SK-N-SH (cell line): Measurements from ENCODE around the gene SUGT1. TPM values are rescaled to one million over a fixed set of nuclear protein-coding genes. Genes with fewer than 3 reads are reported as not detected.

Source experiments
- CTCF ChIA-PET: fragments of 300-600, 350-600 bp; formaldehyde crosslinking; extraction: SDS; loops from one replicate; lab custom pipeline; 2021; lab: Yijun Ruan, JAX
- POLR2A ChIA-PET: fragments of 350-600 bp; sonication (Branson Sonifier 250); formaldehyde crosslinking; extraction: SDS; loops from one replicate; lab custom pipeline; 2020; ENCODE audit warnings: antibody characterized with exemption, inconsistent platforms; lab: Yijun Ruan, JAX
- DNase-seq: peaks from one replicate; pipeline ENCODE4 v3.0.0; 2012
- H2AFZ ChIP-seq: fragments of 200-600 bp; sonication (generic); 2 replicates; pipeline ENCODE4 v1.8.1; 2016; ENCODE audit warnings: antibody characterized with exemption, mild to moderate bottlenecking, low read depth
- H3F3A ChIP-seq: fragments of 200-600 bp; sonication (generic); replicated peaks from 2 replicates; pipeline ENCODE3; 2016; ENCODE audit warnings: antibody characterized with exemption, mild to moderate bottlenecking; ENCODE audit not compliant: insufficient read depth
- H3K27ac ChIP-seq, 2 experiments: fragments of 200-500 bp in 1 of 2; fragments of 200-600 bp in 1 of 2; sonication (Bioruptor generic) in 1 of 2; sonication (generic), shearing (Covaris generic) in 1 of 2; 2 replicates each; pipeline versions ENCODE4 v1.5.1 to v1.6.1; 2014 to 2016; ENCODE audit warnings: low read depth in 2 of 2, inconsistent platforms in 1 of 2, low read length in 1 of 2, mild to moderate bottlenecking in 1 of 2, mixed read lengths in 1 of 2
- H3K27me3 ChIP-seq: fragments of 200-600 bp; sonication (generic), shearing (Covaris generic); 2 replicates; pipeline ENCODE4 v1.6.1; 2016; ENCODE audit warnings: mixed run types; ENCODE audit not compliant: insufficient read depth
- H3K36me3 ChIP-seq, 2 experiments: fragments of 200-500 bp in 1 of 2; fragments of 200-600 bp in 1 of 2; sonication (Bioruptor generic) in 1 of 2; sonication (generic) in 1 of 2; replicated peaks in 1 of 2; 2 replicates each; pipeline versions ENCODE3 to v1.5.1; 2014 to 2016; ENCODE audit warnings: low read length in 1 of 2, mild to moderate bottlenecking in 1 of 2; ENCODE audit not compliant: insufficient read depth in 2 of 2, control insufficient read depth in 1 of 2
- H3K4me1 ChIP-seq, 2 experiments: fragments of 200-500 bp in 1 of 2; fragments of 200-600 bp in 1 of 2; sonication (Bioruptor generic) in 1 of 2; sonication (generic), shearing (Covaris generic) in 1 of 2; 2 replicates each; pipeline versions ENCODE4 v1.5.1 to v1.6.1; 2014 to 2016; ENCODE audit warnings: low read depth in 1 of 2, low read length in 1 of 2, mixed run types in 1 of 2; ENCODE audit not compliant: insufficient read depth in 2 of 2, control insufficient read depth in 1 of 2
- H3K4me2 ChIP-seq: fragments of 200-600 bp; sonication (generic), shearing (Covaris generic); 2 replicates; pipeline ENCODE4 v1.6.1; 2017; ENCODE audit warnings: mixed run types
- H3K4me3 ChIP-seq, 2 experiments: fragments of 200-500 bp in 1 of 2; fragments of 200-600 bp in 1 of 2; sonication (Bioruptor generic) in 1 of 2; sonication (generic), shearing (Covaris generic) in 1 of 2; 2 replicates each; pipeline versions ENCODE4 v1.5.1 to v1.8.1; 2014 to 2016; ENCODE audit warnings: low read depth in 2 of 2, inconsistent platforms in 1 of 2, low read length in 1 of 2, mild to moderate bottlenecking in 1 of 2, mixed read lengths in 1 of 2, moderate library complexity in 1 of 2
- H3K79me2 ChIP-seq: fragments of 200-600 bp; sonication (generic); 2 replicates; pipeline ENCODE4 v1.8.1; 2017; ENCODE audit warnings: mild to moderate bottlenecking; ENCODE audit not compliant: insufficient read depth
- H3K9ac ChIP-seq: fragments of 200-600 bp; sonication (generic); 2 replicates; pipeline ENCODE4 v1.6.1; 2017; ENCODE audit warnings: mixed run types
- H3K9me2 ChIP-seq: fragments of 200-600 bp; sonication (generic); 2 replicates; pipeline ENCODE4 v1.6.1; 2017; ENCODE audit warnings: mixed run types
- H3K9me3 ChIP-seq: fragments of 200-600 bp; sonication (generic); 2 replicates; pipeline ENCODE4 v1.6.1; 2017; ENCODE audit warnings: mixed run types, mild to moderate bottlenecking, moderate library complexity
- H4K20me1 ChIP-seq: fragments of 200-600 bp; sonication (generic); 2 replicates; pipeline ENCODE4 v1.6.1; 2017; ENCODE audit warnings: mild to moderate bottlenecking, mixed run types; ENCODE audit not compliant: insufficient read depth
- FOSL2 ChIP-seq: IDR thresholded peaks from 2 replicates; pipeline ENCODE4 v1.4.0; 2012; ENCODE audit warnings: low read depth, mild to moderate bottlenecking, moderate library complexity, borderline replicate concordance
- FOXJ3 ChIP-seq: sonication (generic); formaldehyde crosslinking; IDR thresholded peaks from 2 replicates; pipeline ENCODE4 v1.5.1; 2020; ENCODE audit warnings: mild to moderate bottlenecking, missing genetic modification reagents
- GABPA ChIP-seq: IDR thresholded peaks from 2 replicates; pipeline ENCODE4 v1.4.0; 2012; ENCODE audit warnings: low read depth, mild to moderate bottlenecking
- MXI1 ChIP-seq: IDR thresholded peaks from 2 replicates; pipeline ENCODE4 v1.6.1; 2012; ENCODE audit warnings: mild to moderate bottlenecking, low read depth, low read length, improper control_type of control experiment
- RAD21 ChIP-seq: IDR thresholded peaks from 2 replicates; pipeline ENCODE4 v1.6.1; 2012; ENCODE audit warnings: mild to moderate bottlenecking, low read length
- RXRA ChIP-seq: IDR thresholded peaks from 2 replicates; pipeline ENCODE4 v1.4.0; 2012; ENCODE audit warnings: low read depth, mild to moderate bottlenecking, borderline replicate concordance
- SIN3A ChIP-seq: IDR thresholded peaks from 2 replicates; pipeline ENCODE4 v1.6.1; 2012; ENCODE audit warnings: low read depth, mild to moderate bottlenecking, low read length, moderate library complexity, borderline replicate concordance
- TAF1 ChIP-seq: IDR thresholded peaks from 2 replicates; pipeline ENCODE4 v1.6.1; 2012; ENCODE audit warnings: low read depth, mild to moderate bottlenecking, low read length, moderate library complexity, borderline replicate concordance
- YY1 ChIP-seq: IDR thresholded peaks from 2 replicates; pipeline ENCODE4 v1.4.0; 2012; ENCODE audit warnings: low read depth, mild to moderate bottlenecking
- WGBS: methylation state at CpG from one replicate; pipeline ENCODE4 v1.1.6; 2017; ENCODE audit warnings: low lambda C conversion rate; 5-methylcytosine and 5-hydroxymethylcytosine counted together
- polyA plus RNA-seq, 3 experiments: library from polyadenylated mRNA; depleted of rRNA; stranded (reverse); fragments of >200 nt; gene quantifications; 2 replicates each; pipeline ENCODE4 v1.2.3, GENCODE V29; 2012
- TF ChIP-seq, protein P1 (sequence below): IDR thresholded peaks from 2 replicates; pipeline ENCODE4; 2012
- TF ChIP-seq, protein P2 (sequence below): fragments of 200-600 bp; sonication (generic); IDR thresholded peaks from 2 replicates; pipeline ENCODE4 v1.6.1; 2017; ENCODE audit warnings: antibody characterized with exemption, mild to moderate bottlenecking, moderate library complexity
- TF ChIP-seq, protein P3 (sequence below): IDR thresholded peaks from 2 replicates; pipeline ENCODE4 v1.4.0; 2012; ENCODE audit warnings: low read depth, borderline replicate concordance
- TF ChIP-seq, protein P4 (sequence below): fragments of 150-350 bp; IDR thresholded peaks from 2 replicates; pipeline ENCODE4 v1.6.1; 2017; ENCODE audit warnings: antibody characterized with exemption, low read length, low read depth, borderline replicate concordance

The SUGT1 gene
- polyA plus RNA-seq, 1 of the 3 experiments (the other 2 are of a cell fraction): 18.6 TPM

DNA sequence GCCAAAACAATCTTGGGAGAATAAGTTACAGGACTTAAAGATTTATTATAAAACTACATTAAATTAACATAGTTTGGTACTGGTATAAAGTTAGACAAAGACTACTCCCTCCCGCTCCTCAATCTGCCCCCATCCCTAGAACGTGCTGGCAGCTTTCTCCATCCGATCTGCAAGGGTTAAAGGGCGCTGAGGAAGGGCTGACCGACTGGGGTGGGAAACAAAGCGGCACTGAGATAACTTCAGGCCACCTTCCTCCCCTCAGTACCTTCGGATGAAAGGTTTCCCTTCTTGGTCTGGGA is 790 bp upstream of the SUGT1 start:
- H3K27ac ChIP-seq: peak overlapping the region; percentile 100
- H2AFZ ChIP-seq: peak overlapping the region; percentile 86
- H3K4me3 ChIP-seq: peak overlapping the region; percentile 81 to 96
- TF ChIP-seq MXI1: peak; percentile 24; the same call in 1 of the 2 replicates
- TF ChIP-seq, protein P1, sequence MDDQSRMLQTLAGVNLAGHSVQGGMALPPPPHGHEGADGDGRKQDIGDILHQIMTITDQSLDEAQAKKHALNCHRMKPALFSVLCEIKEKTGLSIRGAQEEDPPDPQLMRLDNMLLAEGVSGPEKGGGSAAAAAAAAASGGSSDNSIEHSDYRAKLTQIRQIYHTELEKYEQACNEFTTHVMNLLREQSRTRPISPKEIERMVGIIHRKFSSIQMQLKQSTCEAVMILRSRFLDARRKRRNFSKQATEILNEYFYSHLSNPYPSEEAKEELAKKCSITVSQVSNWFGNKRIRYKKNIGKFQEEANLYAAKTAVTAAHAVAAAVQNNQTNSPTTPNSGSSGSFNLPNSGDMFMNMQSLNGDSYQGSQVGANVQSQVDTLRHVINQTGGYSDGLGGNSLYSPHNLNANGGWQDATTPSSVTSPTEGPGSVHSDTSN: no peak
- TF ChIP-seq YY1: no peak
- no peak for TF ChIP-seq FOXJ3 (CRISPR knock-in tag)
- H4K20me1 ChIP-seq: no peaks in the 10 kb centered on the region
- peaks cover 20 to 25% of the 10 kb centered on the region in 2 experiments for H3K36me3 ChIP-seq
- DNase-seq: peak; percentile 67
- H3K4me1 ChIP-seq: peaks cover 0 to 6% of the 10 kb centered on the region in 2 experiments; a peak in 2 of 4 replicates
- no peaks in the 10 kb centered on the region for H3K9me2 ChIP-seq
- H3K9ac ChIP-seq: peak overlapping the region; percentile 93
- 1% methylated on average over 7 of the region's 7 CpGs for WGBS
- CTCF ChIA-PET: interaction anchor here (0.8 to 4.2 kb wide), 9 partner anchors 13 to 550 kb away, joined by 3 to 36 read pairs (median 6); partner anchors contain the start of gene VPS36
- H3K9me3 ChIP-seq: no peaks in the 10 kb centered on the region
- peaks cover 16% of the 10 kb centered on the region for H3F3A ChIP-seq
- H3K4me2 ChIP-seq: peak overlapping the region; percentile 81
- no peaks in the 10 kb centered on the region for H3K27me3 ChIP-seq
- POLR2A ChIA-PET: interaction anchor here (0.6 to 2.3 kb wide), 6 partner anchors 10 to 202 kb away, joined by 3 to 25 read pairs (median 6); partner anchors contain the start of genes HNRNPA1L2, PCDH8 and VPS36
- peaks cover 73% of the 10 kb centered on the region for H3K79me2 ChIP-seq

DNA sequence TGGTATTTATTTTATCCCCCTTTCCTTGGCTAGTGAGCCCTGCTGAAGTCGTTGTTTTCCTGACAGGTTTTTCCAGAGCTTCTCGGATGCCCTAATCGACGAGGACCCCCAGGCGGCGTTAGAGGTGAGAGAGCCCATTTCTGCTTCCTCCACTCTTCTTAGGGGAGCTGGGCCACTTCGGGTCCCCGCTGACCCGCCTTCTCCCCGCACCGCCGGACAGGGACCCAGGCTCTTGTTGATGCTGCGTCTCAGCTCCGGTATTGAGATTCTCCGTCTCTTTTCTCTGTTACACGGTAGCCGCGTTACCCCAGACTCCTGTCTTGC is 306 bp downstream of the SUGT1 start:
- Histone ChIP-seq H3K9me3 (no peaks in the 10 kb centered on the region), H3K27me3 (no peaks in the 10 kb centered on the region), H4K20me1 (no peaks in the 10 kb centered on the region), H3K9me2 (no peaks in the 10 kb centered on the region), H3K4me2 (peak overlapping the region; percentile 81), H3K36me3 (peaks cover 23 to 34% of the 10 kb centered on the region in 2 experiments), H3K27ac (peak overlapping the region; percentile 100), H3K4me1 (peaks cover 0 to 6% of the 10 kb centered on the region in 2 experiments; a peak in 2 of 4 replicates), H3F3A (peaks cover 16% of the 10 kb centered on the region), H3K9ac (peak overlapping the region; percentile 93), H3K4me3 (peak overlapping the region; percentile 81 to 96), H2AFZ (peak overlapping the region; percentile 94)
- DNase-seq: peak; percentile 60
- WGBS: under 1% methylated on average over 17 of the region's 18 CpGs
- POLR2A ChIA-PET: interaction anchor here (0.6 to 2.3 kb wide), 13 partner anchors 8 to 203 kb away, joined by 3 to 25 read pairs (median 3); partner anchors contain the start of genes PCDH8 and VPS36
- TF ChIP-seq, protein P2, sequence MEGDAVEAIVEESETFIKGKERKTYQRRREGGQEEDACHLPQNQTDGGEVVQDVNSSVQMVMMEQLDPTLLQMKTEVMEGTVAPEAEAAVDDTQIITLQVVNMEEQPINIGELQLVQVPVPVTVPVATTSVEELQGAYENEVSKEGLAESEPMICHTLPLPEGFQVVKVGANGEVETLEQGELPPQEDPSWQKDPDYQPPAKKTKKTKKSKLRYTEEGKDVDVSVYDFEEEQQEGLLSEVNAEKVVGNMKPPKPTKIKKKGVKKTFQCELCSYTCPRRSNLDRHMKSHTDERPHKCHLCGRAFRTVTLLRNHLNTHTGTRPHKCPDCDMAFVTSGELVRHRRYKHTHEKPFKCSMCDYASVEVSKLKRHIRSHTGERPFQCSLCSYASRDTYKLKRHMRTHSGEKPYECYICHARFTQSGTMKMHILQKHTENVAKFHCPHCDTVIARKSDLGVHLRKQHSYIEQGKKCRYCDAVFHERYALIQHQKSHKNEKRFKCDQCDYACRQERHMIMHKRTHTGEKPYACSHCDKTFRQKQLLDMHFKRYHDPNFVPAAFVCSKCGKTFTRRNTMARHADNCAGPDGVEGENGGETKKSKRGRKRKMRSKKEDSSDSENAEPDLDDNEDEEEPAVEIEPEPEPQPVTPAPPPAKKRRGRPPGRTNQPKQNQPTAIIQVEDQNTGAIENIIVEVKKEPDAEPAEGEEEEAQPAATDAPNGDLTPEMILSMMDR: peak; percentile 18; the same call in 1 of the 2 replicates
- TF ChIP-seq GABPA: no peak
- TF ChIP-seq, all 33 proteins: peak for 1
- CTCF ChIA-PET: interaction anchor here (0.7 to 4.2 kb wide), 26 partner anchors 9 to 549 kb away, joined by 3 to 36 read pairs (median 5); partner anchors contain the start of gene VPS36
- H3K79me2 ChIP-seq: peaks cover 84% of the 10 kb centered on the region

DNA sequence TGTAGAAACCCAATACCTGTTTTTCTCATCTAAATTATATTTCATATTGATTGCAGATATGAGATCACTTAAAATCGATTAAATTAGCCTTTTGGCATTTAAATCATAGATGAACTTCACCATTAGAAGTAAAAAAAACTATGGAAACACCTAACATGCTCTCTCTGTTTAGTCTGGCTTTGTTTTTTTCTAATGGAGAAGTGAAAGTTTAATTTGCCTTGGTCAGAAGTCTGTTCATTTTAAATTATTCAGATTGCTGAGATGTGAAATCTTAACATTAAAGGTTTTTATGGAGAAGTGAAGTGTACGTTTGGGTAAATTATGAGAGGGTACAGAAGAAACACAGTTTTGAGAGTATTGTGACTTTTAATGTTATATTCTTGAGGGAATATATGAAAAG is 6.7 kb downstream of the SUGT1 start:
- Histone ChIP-seq H3K36me3 (peaks cover 55 to 69% of the 10 kb centered on the region in 2 experiments), H3K27me3 (no peaks in the 10 kb centered on the region), H3K79me2 (peaks cover 45% of the 10 kb centered on the region), H2AFZ (no peak overlapping the region), H3K4me3 (no peak overlapping the region), H3K9me3 (no peaks in the 10 kb centered on the region), H3K4me1 (no peaks in the 10 kb centered on the region; a peak in 1 of 4 replicates), H3K9me2 (no peaks in the 10 kb centered on the region), H3F3A (no peaks in the 10 kb centered on the region), H4K20me1 (no peaks in the 10 kb centered on the region), H3K27ac (no peak overlapping the region), H3K4me2 (no peak overlapping the region), H3K9ac (no peak overlapping the region)
- CTCF ChIA-PET: interaction anchor here (3.3 kb wide), 1 partner anchor 187 kb away, joined by 15 read pairs; no protein-coding TSS in a partner anchor
- no peak for DNase-seq
- WGBS: 91% methylated on average over 2 of the region's 2 CpGs
- POLR2A ChIA-PET: no interaction called here
- TF ChIP-seq RAD21 (no peak), SIN3A (no peak), RXRA (no peak), FOSL2 (no peak), GABPA (no peak), TAF1 (no peak)
- TF ChIP-seq, protein P3, sequence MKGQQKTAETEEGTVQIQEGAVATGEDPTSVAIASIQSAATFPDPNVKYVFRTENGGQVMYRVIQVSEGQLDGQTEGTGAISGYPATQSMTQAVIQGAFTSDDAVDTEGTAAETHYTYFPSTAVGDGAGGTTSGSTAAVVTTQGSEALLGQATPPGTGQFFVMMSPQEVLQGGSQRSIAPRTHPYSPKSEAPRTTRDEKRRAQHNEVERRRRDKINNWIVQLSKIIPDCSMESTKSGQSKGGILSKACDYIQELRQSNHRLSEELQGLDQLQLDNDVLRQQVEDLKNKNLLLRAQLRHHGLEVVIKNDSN: no peak
- TF ChIP-seq, protein P4, sequence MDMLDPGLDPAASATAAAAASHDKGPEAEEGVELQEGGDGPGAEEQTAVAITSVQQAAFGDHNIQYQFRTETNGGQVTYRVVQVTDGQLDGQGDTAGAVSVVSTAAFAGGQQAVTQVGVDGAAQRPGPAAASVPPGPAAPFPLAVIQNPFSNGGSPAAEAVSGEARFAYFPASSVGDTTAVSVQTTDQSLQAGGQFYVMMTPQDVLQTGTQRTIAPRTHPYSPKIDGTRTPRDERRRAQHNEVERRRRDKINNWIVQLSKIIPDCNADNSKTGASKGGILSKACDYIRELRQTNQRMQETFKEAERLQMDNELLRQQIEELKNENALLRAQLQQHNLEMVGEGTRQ: no peak
